GM15510 (cell line): ENCODE measurements around the gene ESR1.

Experiments used
- POLR2A ChIP-seq: IDR thresholded peaks from 3 replicates; pipeline ENCODE4 v1.6.1; 2011; ENCODE audit warnings: borderline replicate concordance; ENCODE audit not compliant: insufficient read length; ENCODE audit errors: extremely low read depth

Gene ESR1

GRCh38 chr6:151858294-151858693, 50.8 kb downstream of the ESR1 start:
- TF ChIP-seq POLR2A = no peak

- TF ChIP-seq POLR2A = no peak
These were observed 55.0 kb downstream of the ESR1 start for GRCh38 chr6:151862461-151862860.

- TF ChIP-seq POLR2A = no peak
These were observed 61.9 kb downstream of the ESR1 start for GRCh38 chr6:151869345-151869744.

GRCh38 chr6:151869787-151870186, 62.3 kb downstream of the ESR1 start:
- no peak for TF ChIP-seq POLR2A

- no peak for TF ChIP-seq POLR2A
These were observed 62.9 kb downstream of the ESR1 start for GRCh38 chr6:151870375-151870774.

GRCh38 chr6:151875524-151875923, 68.0 kb downstream of the ESR1 start:
- TF ChIP-seq POLR2A = no peak

GRCh38 chr6:151876122-151876521, 68.6 kb downstream of the ESR1 start:
- no peak for TF ChIP-seq POLR2A

GRCh38 chr6:151877458-151877857, 70.0 kb downstream of the ESR1 start:
- TF ChIP-seq POLR2A = no peak

GRCh38 chr6:151881231-151881630, 73.7 kb downstream of the ESR1 start:
- no peak for TF ChIP-seq POLR2A

- no peak for TF ChIP-seq POLR2A
These were observed 74.7 kb downstream of the ESR1 start for GRCh38 chr6:151882206-151882605.

GRCh38 chr6:151885234-151885633, 77.8 kb downstream of the ESR1 start:
- no peak for TF ChIP-seq POLR2A

- TF ChIP-seq POLR2A = no peak
These were observed 84.0 kb downstream of the ESR1 start for GRCh38 chr6:151891524-151891923.

GRCh38 chr6:151900256-151900655, 92.8 kb downstream of the ESR1 start:
- no peak for TF ChIP-seq POLR2A

- TF ChIP-seq POLR2A = no peak
These were observed 93.5 kb downstream of the ESR1 start for GRCh38 chr6:151901009-151901411.

GRCh38 chr6:151904631-151905030, 97.1 kb downstream of the ESR1 start:
- TF ChIP-seq POLR2A = no peak

GRCh38 chr6:151905072-151905471, 97.6 kb downstream of the ESR1 start:
- no peak for TF ChIP-seq POLR2A

- no peak for TF ChIP-seq POLR2A
These were observed 98.4 kb downstream of the ESR1 start for GRCh38 chr6:151905854-151906253.
